ENCODE data around the gene BMP10. TPM values are rescaled to one million over a fixed set of nuclear protein-coding genes. Genes with fewer than 3 reads are reported as not detected.

BMP10 gene
- total RNA-seq, 2 donors from 2014 or later, result not detected

GRCh38 chr2:68908392-68908970 lies 37.3 kb upstream of the BMP10 start:
- H3K36me3 Mint-ChIP-seq (ENCODE audit: low read depth), result no peaks in the 10 kb centered on the region
- DNase-seq, result peak; percentile 80
- Histone ChIP-seq H3K4me3 (ENCODE audit: low read length) (no peak overlapping the region), H3K4me1 (ENCODE audit: control insufficient read depth, insufficient read depth, low read length) (no peaks in the 10 kb centered on the region), H3K27me3 (ENCODE audit: control insufficient read depth, insufficient read depth, low read length, poor library complexity, severe bottlenecking) (no peaks in the 10 kb centered on the region), H3K9me3 (ENCODE audit: control insufficient read depth, low read length) (no peaks in the 10 kb centered on the region), H3K27ac (ENCODE audit: low read depth, low read length) (no peak overlapping the region), H3K9ac (ENCODE audit: extremely low read depth, low read length, poor library complexity, severe bottlenecking) (no peak overlapping the region), H3K36me3 (ENCODE audit: control insufficient read depth, insufficient read depth, low read length) (no peaks in the 10 kb centered on the region)
- H3K27ac Mint-ChIP-seq, result peak overlapping the region; percentile 46
- 79 to 83% methylated on average over 4 to 5 of the region's 5 CpGs for WGBS, 2 experiments (ENCODE audit: insufficient coverage in 1 of 2, insufficient read length in 1 of 2)
- H3K4me3 Mint-ChIP-seq, result no peak overlapping the region
- H3K27me3 Mint-ChIP-seq (ENCODE audit: insufficient read depth), result peaks cover 2% of the 10 kb centered on the region
- TF ChIP-seq, protein P1, sequence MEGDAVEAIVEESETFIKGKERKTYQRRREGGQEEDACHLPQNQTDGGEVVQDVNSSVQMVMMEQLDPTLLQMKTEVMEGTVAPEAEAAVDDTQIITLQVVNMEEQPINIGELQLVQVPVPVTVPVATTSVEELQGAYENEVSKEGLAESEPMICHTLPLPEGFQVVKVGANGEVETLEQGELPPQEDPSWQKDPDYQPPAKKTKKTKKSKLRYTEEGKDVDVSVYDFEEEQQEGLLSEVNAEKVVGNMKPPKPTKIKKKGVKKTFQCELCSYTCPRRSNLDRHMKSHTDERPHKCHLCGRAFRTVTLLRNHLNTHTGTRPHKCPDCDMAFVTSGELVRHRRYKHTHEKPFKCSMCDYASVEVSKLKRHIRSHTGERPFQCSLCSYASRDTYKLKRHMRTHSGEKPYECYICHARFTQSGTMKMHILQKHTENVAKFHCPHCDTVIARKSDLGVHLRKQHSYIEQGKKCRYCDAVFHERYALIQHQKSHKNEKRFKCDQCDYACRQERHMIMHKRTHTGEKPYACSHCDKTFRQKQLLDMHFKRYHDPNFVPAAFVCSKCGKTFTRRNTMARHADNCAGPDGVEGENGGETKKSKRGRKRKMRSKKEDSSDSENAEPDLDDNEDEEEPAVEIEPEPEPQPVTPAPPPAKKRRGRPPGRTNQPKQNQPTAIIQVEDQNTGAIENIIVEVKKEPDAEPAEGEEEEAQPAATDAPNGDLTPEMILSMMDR (conservative IDR thresholded peaks at IDR 0.05), result no peak
- peaks cover 5% of the 10 kb centered on the region for H3K9me3 Mint-ChIP-seq
- peaks cover 5% of the 10 kb centered on the region for H3K4me1 Mint-ChIP-seq

DNA sequence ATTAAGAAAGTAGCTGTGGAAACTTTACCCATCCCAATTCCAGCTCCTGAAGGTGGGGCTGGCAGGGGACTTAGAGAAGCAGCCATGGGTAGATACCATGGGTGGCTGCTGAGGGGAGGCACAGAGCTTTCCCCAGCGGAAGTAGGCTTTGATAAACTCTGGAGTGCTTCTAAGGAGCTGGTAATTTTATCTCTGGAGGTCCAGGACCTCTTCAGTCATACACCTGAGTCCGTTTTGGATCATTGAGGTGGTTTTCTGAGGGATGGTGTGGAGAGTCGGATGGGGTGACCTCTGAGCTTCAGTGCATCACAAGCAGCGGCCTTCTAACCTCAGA lies 36.7 kb upstream of the BMP10 start:
- H3K4me1 Mint-ChIP-seq, result peaks cover 5% of the 10 kb centered on the region
- no peak overlapping the region for H3K27ac ChIP-seq (ENCODE audit: low read depth, low read length)
- peaks cover 2% of the 10 kb centered on the region for H3K27me3 Mint-ChIP-seq (ENCODE audit: insufficient read depth)
- no peaks in the 10 kb centered on the region for H3K36me3 ChIP-seq (ENCODE audit: control insufficient read depth, insufficient read depth, low read length)
- H3K36me3 Mint-ChIP-seq (ENCODE audit: low read depth), result no peaks in the 10 kb centered on the region
- H3K9me3 ChIP-seq (ENCODE audit: control insufficient read depth, low read length), result no peaks in the 10 kb centered on the region
- no peak overlapping the region for H3K4me3 Mint-ChIP-seq
- TF ChIP-seq, protein P1 (conservative IDR thresholded peaks at IDR 0.05), result no peak
- H3K27me3 ChIP-seq (ENCODE audit: control insufficient read depth, insufficient read depth, low read length, poor library complexity, severe bottlenecking), result no peaks in the 10 kb centered on the region
- no peak overlapping the region for H3K4me3 ChIP-seq (ENCODE audit: low read length)
- H3K27ac Mint-ChIP-seq, result no peak overlapping the region
- peaks cover 9% of the 10 kb centered on the region for H3K9me3 Mint-ChIP-seq
- H3K9ac ChIP-seq (ENCODE audit: extremely low read depth, low read length, poor library complexity, severe bottlenecking), result no peak overlapping the region
- no peaks in the 10 kb centered on the region for H3K4me1 ChIP-seq (ENCODE audit: control insufficient read depth, insufficient read depth, low read length)
- no peak for DNase-seq
- 94 to 95% methylated on average over 3 to 4 of the region's 4 CpGs for WGBS, 2 experiments (ENCODE audit: insufficient coverage in 1 of 2, insufficient read length in 1 of 2)

- no peak overlapping the region for H3K9ac ChIP-seq (ENCODE audit: extremely low read depth, low read length, poor library complexity, severe bottlenecking)
- Mint-ChIP-seq H3K4me1 (peaks cover 5% of the 10 kb centered on the region), H3K27me3 (ENCODE audit: insufficient read depth) (peaks cover 2% of the 10 kb centered on the region), H3K4me3 (no peak overlapping the region), H3K36me3 (ENCODE audit: low read depth) (no peaks in the 10 kb centered on the region), H3K9me3 (peaks cover 9% of the 10 kb centered on the region), H3K27ac (no peak overlapping the region)
- 94 to 100% methylated on average over 1 to 5 of the region's 5 CpGs for WGBS, 2 experiments (ENCODE audit: insufficient coverage in 1 of 2, insufficient read length in 1 of 2)
- H3K9me3 ChIP-seq (ENCODE audit: control insufficient read depth, low read length), result peaks cover 4% of the 10 kb centered on the region
- no peak overlapping the region for H3K27ac ChIP-seq (ENCODE audit: low read depth, low read length)
- H3K27me3 ChIP-seq (ENCODE audit: control insufficient read depth, insufficient read depth, low read length, poor library complexity, severe bottlenecking), result no peaks in the 10 kb centered on the region
- H3K4me3 ChIP-seq (ENCODE audit: low read length), result no peak overlapping the region
- no peak for DNase-seq
- TF ChIP-seq, protein P1 (conservative IDR thresholded peaks at IDR 0.05), result no peak
- H3K36me3 ChIP-seq (ENCODE audit: control insufficient read depth, insufficient read depth, low read length), result no peaks in the 10 kb centered on the region
- no peaks in the 10 kb centered on the region for H3K4me1 ChIP-seq (ENCODE audit: control insufficient read depth, insufficient read depth, low read length)
Observed at GRCh38 chr2:68907232-68907919, 36.2 kb upstream of the BMP10 start.

Data from endodermal cell (in vitro differentiated cells).